ENCODE results near the gene SSBP2.

DNA sequence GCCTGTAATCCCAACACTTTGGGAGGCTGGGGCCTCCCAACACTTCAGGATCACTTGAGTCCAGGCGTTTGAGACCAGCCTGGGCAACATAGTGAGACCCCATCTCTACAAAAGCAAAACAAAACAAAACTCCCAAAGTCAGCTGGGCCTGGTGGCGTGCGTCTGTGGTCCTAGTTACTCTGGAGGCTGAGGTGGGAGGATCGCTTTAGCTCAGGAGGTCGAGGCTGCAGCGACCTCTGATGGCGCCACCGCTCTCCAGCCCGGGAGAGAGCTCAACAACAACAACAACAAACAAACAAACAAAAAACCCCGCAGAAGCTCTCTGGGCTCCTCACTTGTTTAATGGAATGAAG, 357.5 kb downstream of the SSBP2 start:
- TF ChIP-seq POLR2A (IDR thresholded peaks at IDR 0.05) (no peak), EP300 (IDR thresholded peaks at IDR 0.05) (no peak)
- TF ChIP-seq, protein P1, sequence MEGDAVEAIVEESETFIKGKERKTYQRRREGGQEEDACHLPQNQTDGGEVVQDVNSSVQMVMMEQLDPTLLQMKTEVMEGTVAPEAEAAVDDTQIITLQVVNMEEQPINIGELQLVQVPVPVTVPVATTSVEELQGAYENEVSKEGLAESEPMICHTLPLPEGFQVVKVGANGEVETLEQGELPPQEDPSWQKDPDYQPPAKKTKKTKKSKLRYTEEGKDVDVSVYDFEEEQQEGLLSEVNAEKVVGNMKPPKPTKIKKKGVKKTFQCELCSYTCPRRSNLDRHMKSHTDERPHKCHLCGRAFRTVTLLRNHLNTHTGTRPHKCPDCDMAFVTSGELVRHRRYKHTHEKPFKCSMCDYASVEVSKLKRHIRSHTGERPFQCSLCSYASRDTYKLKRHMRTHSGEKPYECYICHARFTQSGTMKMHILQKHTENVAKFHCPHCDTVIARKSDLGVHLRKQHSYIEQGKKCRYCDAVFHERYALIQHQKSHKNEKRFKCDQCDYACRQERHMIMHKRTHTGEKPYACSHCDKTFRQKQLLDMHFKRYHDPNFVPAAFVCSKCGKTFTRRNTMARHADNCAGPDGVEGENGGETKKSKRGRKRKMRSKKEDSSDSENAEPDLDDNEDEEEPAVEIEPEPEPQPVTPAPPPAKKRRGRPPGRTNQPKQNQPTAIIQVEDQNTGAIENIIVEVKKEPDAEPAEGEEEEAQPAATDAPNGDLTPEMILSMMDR (IDR thresholded peaks at IDR 0.05) = no peak
